A673 (cell line): Measurements from ENCODE around the gene RABL2B.

Experiments
- EZH2 ChIP-seq: fragments of 200-600 bp; sonication (generic); IDR thresholded peaks from 2 replicates; pipeline ENCODE4 v1.6.1; 2017; ENCODE audit warnings: borderline replicate concordance, low read depth, mild to moderate bottlenecking, mixed read lengths, antibody characterized with exemption, low read length; ENCODE audit not compliant: poor library complexity, severe bottlenecking
- TF ChIP-seq, protein P1 (sequence below): fragments of 300-800, 200-600 bp; sonication (generic); conservative IDR thresholded peaks from 2 replicates; pipeline ENCODE4 v1.5.1; 2017; ENCODE audit warnings: low read depth, mild to moderate bottlenecking, antibody characterized with exemption, low read length, moderate library complexity, mixed read lengths

DNA sequence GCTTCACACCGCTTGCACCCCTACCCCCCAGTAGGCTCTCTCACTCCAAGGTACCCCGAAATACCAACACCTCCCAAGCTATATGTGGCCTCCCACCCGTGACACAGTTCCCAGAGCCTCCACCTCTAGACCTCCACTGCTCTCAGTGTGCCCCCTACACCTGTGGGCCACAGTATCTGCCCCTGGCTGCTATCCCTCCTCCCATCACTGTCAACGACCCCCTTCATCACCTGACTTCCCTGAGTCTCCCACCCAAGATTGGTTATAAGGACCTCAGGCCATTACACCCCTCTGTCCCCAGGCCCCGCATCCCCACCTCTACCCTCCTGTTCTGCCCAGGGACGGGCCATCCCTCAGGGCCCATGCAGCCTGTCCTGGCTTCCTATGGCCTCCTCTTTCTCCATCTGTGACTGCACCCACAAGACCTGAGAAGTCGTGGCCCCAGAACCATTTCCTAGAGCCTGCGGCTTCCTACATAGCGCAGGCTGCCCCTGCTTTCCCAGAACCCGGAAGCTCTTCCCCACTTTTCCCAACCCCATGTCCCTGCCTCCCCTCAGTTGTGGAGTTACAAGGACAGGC, 44.7 kb downstream of the RABL2B start:
- TF ChIP-seq EZH2, result no peak
- TF ChIP-seq, protein P1, sequence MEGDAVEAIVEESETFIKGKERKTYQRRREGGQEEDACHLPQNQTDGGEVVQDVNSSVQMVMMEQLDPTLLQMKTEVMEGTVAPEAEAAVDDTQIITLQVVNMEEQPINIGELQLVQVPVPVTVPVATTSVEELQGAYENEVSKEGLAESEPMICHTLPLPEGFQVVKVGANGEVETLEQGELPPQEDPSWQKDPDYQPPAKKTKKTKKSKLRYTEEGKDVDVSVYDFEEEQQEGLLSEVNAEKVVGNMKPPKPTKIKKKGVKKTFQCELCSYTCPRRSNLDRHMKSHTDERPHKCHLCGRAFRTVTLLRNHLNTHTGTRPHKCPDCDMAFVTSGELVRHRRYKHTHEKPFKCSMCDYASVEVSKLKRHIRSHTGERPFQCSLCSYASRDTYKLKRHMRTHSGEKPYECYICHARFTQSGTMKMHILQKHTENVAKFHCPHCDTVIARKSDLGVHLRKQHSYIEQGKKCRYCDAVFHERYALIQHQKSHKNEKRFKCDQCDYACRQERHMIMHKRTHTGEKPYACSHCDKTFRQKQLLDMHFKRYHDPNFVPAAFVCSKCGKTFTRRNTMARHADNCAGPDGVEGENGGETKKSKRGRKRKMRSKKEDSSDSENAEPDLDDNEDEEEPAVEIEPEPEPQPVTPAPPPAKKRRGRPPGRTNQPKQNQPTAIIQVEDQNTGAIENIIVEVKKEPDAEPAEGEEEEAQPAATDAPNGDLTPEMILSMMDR, result no peak
